OCI-LY1 (cell line): ENCODE results near the gene PAIP2B.
"Not testable (repeated sequence)": the region's sequence is repeated elsewhere in the genome, so short reads cannot be mapped to it uniquely, and the experiment has no call there.

Experiments used
- H2AFZ ChIP-seq: fragments of 200-600 bp; sonication (generic), shearing (Covaris generic); 2 replicates; pipeline ENCODE4 v1.6.0; 2014; ENCODE audit warnings: antibody characterized with exemption, mild to moderate bottlenecking, low read length
- H3F3A ChIP-seq: fragments of 200-600 bp; sonication (generic), shearing (Covaris generic); 2 replicates; pipeline ENCODE4 v1.6.0; 2014; ENCODE audit warnings: mild to moderate bottlenecking, antibody characterized with exemption, low read length, moderate library complexity; ENCODE audit not compliant: insufficient read depth
- H3K27ac ChIP-seq: fragments of 200-600 bp; sonication (generic); 2 replicates; pipeline ENCODE4 v1.5.1; 2014; ENCODE audit warnings: low read length, mixed run types, mild to moderate bottlenecking, low read depth; ENCODE audit not compliant: poor library complexity, severe bottlenecking
- H3K27me3 ChIP-seq: fragments of 200-600 bp; sonication (generic); 2 replicates; pipeline ENCODE4 v1.6.0; 2014; ENCODE audit warnings: antibody characterized with exemption, mild to moderate bottlenecking, low read length, moderate library complexity; ENCODE audit not compliant: insufficient read depth
- H3K36me3 ChIP-seq: fragments of 200-600 bp; sonication (generic); 2 replicates; pipeline ENCODE4 v1.6.1; 2014; ENCODE audit warnings: mild to moderate bottlenecking, antibody characterized with exemption, low read length, moderate library complexity, mixed read lengths; ENCODE audit not compliant: insufficient read depth
- H3K4me1 ChIP-seq: fragments of 200-600 bp; sonication (generic); 2 replicates; pipeline ENCODE4 v1.5.1; 2014; ENCODE audit warnings: mild to moderate bottlenecking, low read length, moderate library complexity; ENCODE audit not compliant: insufficient read depth, severe bottlenecking
- H3K4me2 ChIP-seq: fragments of 200-600 bp; sonication (generic), shearing (Covaris generic); 2 replicates; pipeline ENCODE4 v1.6.1; 2014; ENCODE audit warnings: low read length
- H3K4me3 ChIP-seq: fragments of 200-600 bp; sonication (generic); 2 replicates; pipeline ENCODE4 v1.5.1; 2014; ENCODE audit warnings: low read length, low read depth, mild to moderate bottlenecking, mixed read lengths; ENCODE audit not compliant: poor library complexity, severe bottlenecking
- H3K79me2 ChIP-seq: fragments of 200-600 bp; shearing (Covaris generic); 2 replicates; pipeline ENCODE4 v1.6.1; 2016; ENCODE audit warnings: mixed run types, low read length, mixed read lengths; ENCODE audit not compliant: insufficient read depth
- H3K9ac ChIP-seq: fragments of 200-600 bp; sonication (generic), shearing (Covaris generic); 2 replicates; pipeline ENCODE4 v1.6.1; 2014; ENCODE audit warnings: mild to moderate bottlenecking, low read length, mixed read lengths
- H3K9me2 ChIP-seq: fragments of 200-600 bp; sonication (generic), shearing (Covaris generic); 2 replicates; pipeline ENCODE4 v1.6.1; 2014; ENCODE audit warnings: low read depth, mild to moderate bottlenecking, low read length, mixed read lengths
- H3K9me3 ChIP-seq: fragments of 200-600 bp; shearing (Covaris generic); 2 replicates; pipeline ENCODE4 v1.6.1; 2014; ENCODE audit warnings: low read length, mixed read lengths
- H4K20me1 ChIP-seq: fragments of 200-600 bp; sonication (generic), shearing (Covaris generic); 2 replicates; pipeline ENCODE4 v1.6.0; 2016; ENCODE audit warnings: mild to moderate bottlenecking, low read length; ENCODE audit not compliant: insufficient read depth
- EZH2 ChIP-seq: fragments of 200-600 bp; sonication (generic), shearing (Covaris generic); IDR thresholded peaks from 2 replicates; pipeline ENCODE4 v1.8.0; 2017; ENCODE audit warnings: borderline replicate concordance, mixed run types, mild to moderate bottlenecking, antibody characterized with exemption, low read length, moderate library complexity, mixed read lengths
- TF ChIP-seq, protein P1 (sequence below): fragments of 200-600 bp; sonication (generic), shearing (Covaris generic); IDR thresholded peaks from 2 replicates; pipeline ENCODE4 v1.5.1; 2017; ENCODE audit warnings: mild to moderate bottlenecking, antibody characterized with exemption, low read length, moderate library complexity, mixed read lengths

Gene PAIP2B

DNA sequence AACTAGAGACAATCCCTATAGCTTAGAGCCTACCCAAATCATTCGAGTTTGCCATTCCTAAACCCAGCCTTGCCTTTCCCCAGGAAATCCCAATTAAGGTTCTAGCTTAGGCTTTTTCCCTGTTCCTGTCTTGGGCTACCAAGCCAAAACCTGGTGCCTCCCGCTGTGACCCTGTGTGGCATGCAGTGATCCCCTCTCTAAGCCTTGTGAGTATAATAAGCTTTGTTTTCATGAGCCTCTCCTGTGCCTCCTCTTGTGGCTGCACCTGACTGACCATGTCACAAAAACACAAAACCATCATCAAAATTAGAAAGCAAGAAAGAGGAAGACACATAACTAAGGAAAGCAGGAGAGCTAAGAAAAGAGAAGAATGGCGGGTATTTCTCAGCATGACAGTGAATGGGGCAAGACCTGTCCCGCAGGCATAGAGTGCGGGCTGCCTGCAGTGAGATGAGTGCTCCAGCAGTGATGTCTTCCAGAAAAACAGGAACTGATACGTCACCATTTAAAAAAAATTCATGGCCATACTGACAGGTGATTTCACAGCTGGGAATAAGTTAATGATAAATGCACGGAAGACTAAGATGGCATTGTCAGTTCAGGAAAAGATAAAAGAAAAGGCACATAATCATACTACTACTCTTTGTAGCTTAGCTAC is 9.2 kb upstream of the PAIP2B start:
- H3K36me3 ChIP-seq, result no peaks in the 10 kb centered on the region
- no peaks in the 10 kb centered on the region for H3K79me2 ChIP-seq
- H4K20me1 ChIP-seq, result no peaks in the 10 kb centered on the region
- no peak overlapping the region for H3K9ac ChIP-seq
- no peaks in the 10 kb centered on the region for H3K4me1 ChIP-seq
- TF ChIP-seq, protein P1, sequence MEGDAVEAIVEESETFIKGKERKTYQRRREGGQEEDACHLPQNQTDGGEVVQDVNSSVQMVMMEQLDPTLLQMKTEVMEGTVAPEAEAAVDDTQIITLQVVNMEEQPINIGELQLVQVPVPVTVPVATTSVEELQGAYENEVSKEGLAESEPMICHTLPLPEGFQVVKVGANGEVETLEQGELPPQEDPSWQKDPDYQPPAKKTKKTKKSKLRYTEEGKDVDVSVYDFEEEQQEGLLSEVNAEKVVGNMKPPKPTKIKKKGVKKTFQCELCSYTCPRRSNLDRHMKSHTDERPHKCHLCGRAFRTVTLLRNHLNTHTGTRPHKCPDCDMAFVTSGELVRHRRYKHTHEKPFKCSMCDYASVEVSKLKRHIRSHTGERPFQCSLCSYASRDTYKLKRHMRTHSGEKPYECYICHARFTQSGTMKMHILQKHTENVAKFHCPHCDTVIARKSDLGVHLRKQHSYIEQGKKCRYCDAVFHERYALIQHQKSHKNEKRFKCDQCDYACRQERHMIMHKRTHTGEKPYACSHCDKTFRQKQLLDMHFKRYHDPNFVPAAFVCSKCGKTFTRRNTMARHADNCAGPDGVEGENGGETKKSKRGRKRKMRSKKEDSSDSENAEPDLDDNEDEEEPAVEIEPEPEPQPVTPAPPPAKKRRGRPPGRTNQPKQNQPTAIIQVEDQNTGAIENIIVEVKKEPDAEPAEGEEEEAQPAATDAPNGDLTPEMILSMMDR, result no peak
- no peak for TF ChIP-seq EZH2
- H3K9me3 ChIP-seq, result no peaks in the 10 kb centered on the region
- no peaks in the 10 kb centered on the region for H3K27me3 ChIP-seq
- no peaks in the 10 kb centered on the region for H3F3A ChIP-seq
- H2AFZ ChIP-seq, result no peak overlapping the region
- H3K4me3 ChIP-seq, result no peak overlapping the region
- no peak overlapping the region for H3K4me2 ChIP-seq
- H3K27ac ChIP-seq, result no peak overlapping the region
- no peaks in the 10 kb centered on the region for H3K9me2 ChIP-seq

DNA sequence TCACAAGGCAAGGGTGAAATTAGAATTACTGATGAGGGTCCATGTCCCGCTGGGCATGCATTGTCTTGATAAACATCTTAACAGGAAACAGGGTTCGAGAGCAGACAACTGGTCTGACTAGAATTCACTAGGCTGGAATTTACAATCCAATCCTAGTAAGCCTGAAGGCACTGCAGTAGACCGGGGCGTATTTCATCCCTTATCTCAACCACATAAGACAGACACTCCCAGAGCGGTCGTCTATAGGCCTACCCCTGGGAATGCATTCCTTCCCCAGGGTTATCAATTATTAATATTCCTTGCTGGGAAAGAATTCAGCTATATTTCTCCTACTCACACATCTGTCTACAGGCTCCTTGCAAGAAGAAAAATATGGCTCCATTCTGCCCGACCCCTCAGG is 6.2 kb upstream of the PAIP2B start:
- not testable (repeated sequence) for H3K79me2 ChIP-seq, H3K9me3 ChIP-seq, H2AFZ ChIP-seq, H3F3A ChIP-seq, H3K4me2 ChIP-seq, H3K27me3 ChIP-seq, H3K27ac ChIP-seq, H3K4me1 ChIP-seq, H3K4me3 ChIP-seq, H3K9ac ChIP-seq, H3K36me3 ChIP-seq, H4K20me1 ChIP-seq, H3K9me2 ChIP-seq

DNA sequence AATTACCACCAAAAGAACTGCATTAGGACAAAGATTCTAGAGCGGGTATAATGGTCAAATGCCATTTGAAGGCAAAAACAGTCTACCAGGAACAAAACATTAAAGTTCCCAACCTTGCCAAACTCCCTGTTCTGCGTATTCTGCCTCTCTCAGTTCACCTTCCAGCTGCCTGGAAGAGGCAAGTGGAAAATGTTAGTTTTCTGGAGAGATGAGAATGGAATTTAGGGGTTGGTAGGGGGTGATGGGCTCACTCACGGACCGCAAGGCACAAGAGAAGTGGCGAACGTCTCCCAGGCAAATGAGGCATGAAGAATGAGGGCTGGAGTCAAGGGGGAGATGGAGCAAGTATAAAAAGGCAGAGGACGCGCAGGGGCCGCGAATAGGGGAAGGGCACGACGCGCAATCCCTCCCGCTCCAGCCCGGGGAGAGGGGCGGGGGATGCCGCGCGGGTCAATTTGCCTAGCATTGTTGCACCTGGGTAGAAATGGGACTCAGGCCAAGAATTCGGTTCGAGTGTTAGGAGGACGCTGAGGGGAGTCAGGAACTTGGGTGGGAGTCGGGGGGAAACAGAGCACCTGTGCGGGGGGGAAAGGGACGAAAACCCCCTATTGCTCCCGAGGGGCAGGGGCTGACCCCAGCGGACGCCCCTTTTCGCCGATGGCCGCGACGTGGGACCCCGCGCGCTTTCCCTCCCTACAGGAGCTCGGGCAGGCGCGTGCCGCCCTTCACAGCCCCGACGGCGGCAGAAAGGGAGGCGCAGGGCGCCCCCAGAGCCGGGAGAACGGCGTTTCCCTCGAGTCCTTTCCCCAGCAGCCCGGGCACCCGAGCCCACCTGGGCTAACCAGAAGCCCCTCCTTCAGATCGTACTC is 573 bp downstream of the PAIP2B start:
- Histone ChIP-seq H3F3A (no peaks in the 10 kb centered on the region), H3K4me1 (no peaks in the 10 kb centered on the region), H3K4me2 (no peak overlapping the region), H3K27me3 (peaks cover 3% of the 10 kb centered on the region; the same call in 1 of the 2 replicates), H3K27ac (no peak overlapping the region), H3K9ac (no peak overlapping the region), H3K79me2 (no peaks in the 10 kb centered on the region), H3K9me3 (no peaks in the 10 kb centered on the region), H2AFZ (no peak overlapping the region), H3K36me3 (no peaks in the 10 kb centered on the region), H3K9me2 (no peaks in the 10 kb centered on the region), H4K20me1 (no peaks in the 10 kb centered on the region), H3K4me3 (no peak overlapping the region)
- TF ChIP-seq, protein P1, result no peak
- no peak for TF ChIP-seq EZH2
